GDM1 (cell line): ENCODE data around the gene MNT.

Experiments
- DNase-seq: peaks from one replicate; lab custom pipeline; 2025; lab: John Stamatoyannopoulos, UW

Gene MNT

DNA sequence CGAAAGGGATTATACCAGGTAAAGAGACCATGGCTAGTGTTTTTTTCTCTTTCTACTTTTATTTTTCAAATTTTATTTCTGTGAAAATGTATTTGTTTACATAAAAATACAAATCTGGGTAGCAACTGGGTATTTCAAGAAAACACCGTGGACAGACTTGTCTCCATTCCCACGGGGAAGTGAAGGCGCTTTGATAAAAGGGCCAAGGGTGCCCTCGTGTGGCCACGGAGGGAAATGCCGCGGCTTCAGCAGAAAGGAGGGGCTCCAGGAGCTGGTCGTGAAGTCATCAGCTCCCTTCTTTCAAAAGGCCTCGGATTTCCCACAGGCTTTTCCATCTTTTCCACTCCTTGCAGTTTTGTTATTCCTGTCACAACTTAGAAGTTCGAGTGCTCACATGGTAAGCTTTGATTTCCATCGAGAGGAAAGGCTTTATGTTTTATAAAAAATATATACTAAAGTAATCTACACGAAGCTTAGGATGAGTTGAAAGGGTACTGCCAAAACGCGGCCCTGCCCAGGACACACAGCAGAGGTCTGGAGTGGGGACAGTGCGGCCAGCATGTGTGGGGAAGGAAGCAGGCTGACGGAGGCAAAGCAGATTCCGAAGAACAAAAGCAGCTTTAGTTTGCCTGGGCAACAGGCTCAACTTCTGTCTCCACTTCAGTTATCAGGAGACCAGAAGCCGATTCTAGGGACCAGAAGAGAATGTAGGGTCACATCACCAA, 15.3 kb upstream of the MNT start:
- DNase-seq: peak; percentile 60

GRCh38 chr17:2415081-2415480, 14.2 kb upstream of the MNT start:
- no peak for DNase-seq

DNA sequence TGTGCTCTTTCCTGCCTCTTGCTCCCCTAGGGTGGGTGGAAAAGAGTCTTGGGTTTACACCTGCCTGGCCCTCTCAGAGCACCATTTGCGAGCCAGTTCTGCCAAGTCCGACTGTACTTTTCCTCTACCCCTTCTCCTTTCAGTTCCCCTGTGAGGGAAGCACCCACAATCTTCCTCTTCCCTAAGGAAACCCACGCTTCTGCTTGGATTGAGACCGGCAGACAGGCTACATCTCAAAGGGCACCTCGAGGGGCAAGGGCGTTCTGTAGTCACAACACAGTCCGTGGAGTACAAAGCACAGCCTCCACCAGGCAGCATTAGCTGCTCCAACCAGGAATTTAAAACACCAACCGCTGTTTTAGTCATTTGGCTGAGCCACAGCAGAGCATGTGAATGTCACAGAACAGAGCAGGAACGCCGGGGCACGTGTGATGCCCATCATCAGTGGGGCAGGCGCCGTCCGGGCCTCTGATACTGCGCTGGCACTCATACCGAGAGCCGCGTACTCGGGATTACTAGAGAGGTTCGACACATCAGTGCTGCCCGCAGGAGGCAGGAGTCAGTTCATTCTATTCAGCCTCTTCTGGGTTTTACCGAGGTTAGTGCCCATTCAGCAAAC, 13.7 kb upstream of the MNT start:
- DNase-seq: no peak

DNA sequence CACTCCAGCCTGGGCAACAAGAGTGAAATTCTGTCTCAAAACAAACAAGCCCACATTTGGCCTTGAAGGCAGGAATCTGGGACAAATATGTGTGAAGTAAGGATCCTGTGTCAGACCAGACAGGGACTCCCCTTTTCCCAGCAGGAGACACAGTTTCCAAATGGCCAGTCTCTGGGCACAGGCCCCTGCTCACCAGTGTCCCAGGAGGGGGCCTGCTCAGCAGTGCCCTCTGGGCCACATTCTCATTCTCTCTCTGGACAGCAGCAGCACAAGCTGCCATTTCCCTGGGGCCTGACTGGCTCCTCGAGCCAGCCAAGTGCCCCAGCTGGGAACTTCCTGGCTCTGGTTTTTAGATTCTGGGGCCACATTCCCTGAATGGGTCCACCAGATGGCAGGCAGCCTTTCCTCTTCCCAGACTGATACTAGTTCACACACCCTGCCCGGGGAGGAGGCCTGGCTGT, 11.7 kb upstream of the MNT start:
- DNase-seq: no peak

- DNase-seq: no peak
Measured at GRCh38 chr17:2410951-2411350, 10.1 kb upstream of the MNT start.

DNA sequence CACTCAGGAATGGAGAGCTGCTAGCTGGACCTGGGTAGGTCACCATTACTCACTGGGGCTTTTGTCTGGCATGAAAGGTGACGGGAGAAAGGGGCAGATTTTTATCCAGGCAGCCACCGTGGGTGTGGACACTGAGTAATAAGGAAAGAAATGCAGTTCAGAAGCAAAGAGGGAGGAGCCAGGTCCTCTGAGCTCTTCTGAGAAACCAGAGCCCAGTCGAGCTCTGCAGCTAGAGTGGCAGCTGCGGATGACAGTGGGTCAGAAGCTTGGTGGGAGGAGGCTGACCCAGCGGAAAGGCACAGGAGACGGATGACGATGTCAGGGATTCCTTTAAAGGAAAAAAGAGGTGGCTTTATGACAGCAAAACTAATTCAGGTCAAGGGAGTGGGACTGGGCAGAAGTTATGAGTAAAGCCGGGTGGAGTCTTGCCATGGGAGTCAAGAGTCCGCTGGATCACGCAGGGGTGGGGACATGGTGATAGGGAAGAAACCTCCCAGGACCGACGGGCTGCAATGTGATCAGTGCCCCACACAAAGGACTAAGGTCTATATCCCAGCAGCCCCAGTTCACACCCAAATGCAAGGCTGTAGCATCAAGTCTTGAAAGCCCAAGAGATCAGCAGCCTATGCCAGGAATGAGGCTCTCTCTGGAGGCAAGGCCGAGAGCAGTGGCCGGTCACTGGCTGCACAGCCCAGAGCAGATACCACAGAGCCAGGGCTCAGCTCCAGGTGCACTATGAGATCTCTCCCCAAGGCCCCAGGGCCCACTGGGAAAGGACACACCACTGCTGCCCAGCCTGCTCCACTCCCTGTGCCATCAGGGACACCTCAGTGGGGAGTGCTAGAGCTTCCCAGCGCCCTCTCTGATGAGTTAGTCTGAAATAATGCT, 6.3 kb upstream of the MNT start:
- DNase-seq: no peak

DNA sequence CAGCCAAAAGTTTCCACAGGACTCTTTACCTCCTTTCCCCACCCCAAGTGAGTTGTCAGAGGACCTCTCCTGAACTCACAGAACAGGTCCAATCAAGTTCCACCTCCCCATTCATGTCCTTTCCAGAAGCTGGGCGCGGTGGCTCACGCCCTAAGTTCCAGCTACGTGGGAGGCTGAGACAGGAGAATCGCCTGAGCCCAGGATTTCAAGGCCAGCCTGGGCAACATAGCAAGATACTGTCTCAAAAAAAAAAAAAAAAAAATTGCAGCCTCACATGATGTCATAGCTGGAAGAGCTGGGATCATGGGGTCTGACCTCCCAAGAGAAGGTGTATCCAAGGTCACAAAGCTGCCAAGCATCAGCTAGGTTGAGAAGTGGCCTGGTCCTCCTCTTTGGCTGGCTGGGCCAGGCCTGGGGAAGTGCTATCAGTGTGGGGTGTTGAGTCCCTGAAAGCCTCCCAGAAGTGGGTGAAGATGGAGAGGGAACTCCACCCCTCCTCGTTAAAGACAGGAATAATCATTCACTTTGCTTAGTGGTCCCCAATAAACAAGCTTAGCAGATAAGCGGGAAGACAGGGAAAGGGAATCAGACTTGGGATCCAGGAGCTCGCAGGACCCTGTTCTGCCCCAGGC, 5.5 kb upstream of the MNT start:
- DNase-seq: no peak

DNA sequence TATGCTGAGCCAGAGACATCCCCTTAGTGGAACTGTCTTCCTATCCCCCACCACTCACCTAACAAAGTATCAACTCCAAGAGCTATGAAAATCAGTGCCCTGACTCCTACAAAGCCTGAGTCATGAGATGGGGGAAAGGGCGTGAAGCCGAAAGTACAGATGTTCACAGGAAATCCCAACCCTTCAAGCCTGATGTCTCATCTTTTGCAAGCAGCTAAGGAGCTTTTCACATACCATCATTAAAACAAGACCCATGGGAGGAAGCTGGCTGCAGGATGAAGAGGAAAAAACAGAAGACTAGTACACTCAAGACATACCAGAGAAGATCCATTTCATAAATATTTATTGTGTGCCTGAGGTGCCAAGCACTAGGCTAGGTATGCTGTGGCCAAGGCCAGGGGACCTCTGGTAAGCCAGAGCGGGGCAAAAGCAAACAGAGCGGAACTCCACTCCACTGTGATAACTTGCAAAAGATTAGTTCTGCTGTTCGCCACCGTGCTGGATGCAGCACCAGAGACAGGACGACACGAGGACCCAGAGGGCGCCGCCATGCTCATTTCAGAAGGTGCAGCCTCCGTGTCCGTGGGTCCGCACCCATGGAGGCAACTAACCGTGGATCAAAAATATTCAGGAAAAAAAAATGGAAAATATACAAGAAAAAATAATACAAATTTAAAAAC, 4.5 kb upstream of the MNT start:
- no peak for DNase-seq

DNA sequence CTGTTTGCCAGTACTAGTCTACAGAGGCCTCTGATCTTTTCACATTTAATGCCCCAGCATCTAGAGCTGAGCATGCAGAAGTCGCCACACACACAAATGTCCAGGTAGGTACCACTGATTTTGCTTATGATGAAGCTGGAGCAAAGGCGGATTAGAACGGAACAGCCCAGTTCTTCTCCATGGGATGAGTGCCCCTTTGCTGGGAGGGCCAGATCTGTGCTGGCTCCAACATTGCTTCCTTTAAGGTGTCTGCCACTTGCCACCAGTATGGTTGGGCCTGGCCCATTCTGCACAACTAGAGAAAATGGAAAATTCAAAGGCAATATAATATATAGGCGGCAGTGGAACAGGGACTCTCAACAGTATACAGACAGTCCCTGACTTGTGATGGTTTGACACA, 2.2 kb upstream of the MNT start:
- DNase-seq: no peak

DNA sequence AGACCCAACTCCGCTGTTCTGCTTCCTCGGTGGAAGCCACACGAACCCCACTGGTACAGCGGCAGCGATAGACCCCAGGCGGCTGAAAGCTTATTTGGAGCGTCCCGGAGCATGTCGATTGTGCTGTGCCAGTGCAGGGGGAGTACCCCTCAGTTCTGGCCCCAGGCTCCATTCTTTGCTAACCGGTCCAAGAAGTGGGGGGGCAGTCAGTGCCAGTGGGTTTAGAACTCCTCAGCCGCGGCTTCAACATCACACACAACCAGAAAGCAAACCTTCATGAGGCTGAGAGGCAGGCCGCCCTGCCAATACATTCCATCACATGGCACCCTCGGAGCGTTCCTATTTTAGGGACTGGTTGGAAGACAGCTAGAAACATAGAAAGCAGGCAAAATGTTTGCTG, 1.7 kb upstream of the MNT start:
- DNase-seq: no peak

GRCh38 chr17:2401426-2402221, 764 bp upstream of the MNT start:
- peak; percentile 98 for DNase-seq

- DNase-seq: peak; percentile 22
Measured at GRCh38 chr17:2400474-2400866, 390 bp downstream of the MNT start.

GRCh38 chr17:2399572-2400473, 1.0 kb downstream of the MNT start:
- peak; percentile 90 for DNase-seq

GRCh38 chr17:2398655-2399571, 1.9 kb downstream of the MNT start:
- DNase-seq: peak; percentile 40

- no peak for DNase-seq
Measured at GRCh38 chr17:2398182-2398581, 2.7 kb downstream of the MNT start.

GRCh38 chr17:2397247-2398171, 3.4 kb downstream of the MNT start:
- DNase-seq: no peak

DNA sequence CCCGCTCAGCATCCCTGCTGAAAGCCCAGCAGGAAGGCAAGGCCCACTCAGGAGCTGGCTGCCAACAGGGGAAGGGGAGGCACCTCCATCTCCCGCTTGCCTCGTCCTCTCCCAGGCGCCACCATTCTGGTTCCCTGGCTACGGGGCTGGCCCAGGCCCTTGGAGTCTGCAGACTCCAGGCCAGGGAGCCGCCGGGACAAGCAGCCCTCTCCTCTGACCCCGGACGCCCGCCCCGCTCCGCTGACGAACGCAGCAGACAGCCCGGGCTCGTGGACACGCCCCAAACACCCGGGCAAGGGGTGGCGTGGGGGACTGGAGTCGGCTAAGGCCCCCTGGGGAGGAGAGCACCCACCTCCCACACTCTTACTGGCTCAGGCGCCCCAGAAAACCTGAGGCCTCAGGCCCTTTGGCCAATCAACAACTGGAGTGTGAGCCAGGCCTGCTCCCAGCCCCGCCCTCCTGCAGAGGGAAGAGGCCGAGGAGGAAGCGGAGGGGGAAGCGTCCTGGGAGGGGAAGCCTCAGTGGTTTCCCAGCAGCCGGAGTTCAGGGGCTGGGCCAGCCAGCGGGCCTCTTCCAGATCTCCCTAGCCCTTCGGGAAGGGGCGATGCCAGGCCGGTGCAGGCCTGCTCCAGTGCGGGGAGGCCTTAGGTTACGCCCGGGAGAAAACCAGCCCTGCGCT, 4.2 kb downstream of the MNT start:
- peak; percentile 96 for DNase-seq
